RWPE1 (cell line): Measurements from ENCODE around the gene SHC2.
"Not testable (repeated sequence)": the region's sequence is repeated elsewhere in the genome, so short reads cannot be mapped to it uniquely, and the experiment has no call there.

Experiments used
- CTCF ChIA-PET: fragments of 350-600 bp; sonication (Branson Sonifier 250); formaldehyde crosslinking; extraction: SDS; loops from one replicate; lab custom pipeline; 2021; lab: Yijun Ruan, JAX
- POLR2A ChIA-PET: fragments of 400-600 bp; formaldehyde crosslinking; extraction: SDS; loops from one replicate; lab custom pipeline; 2020; ENCODE audit warnings: antibody characterized with exemption; ENCODE audit not compliant: low non-redundant PET; lab: Yijun Ruan, JAX
- DNase-seq: peaks from one replicate; pipeline ENCODE4 v3.0.0; 2012; ENCODE audit warnings: low spot score
- H3K27ac ChIP-seq: fragments of 450-650 bp; 2 replicates; pipeline ENCODE4 v1.5.1; 2017
- CTCF ChIP-seq: fragments of 450-650 bp; conservative IDR thresholded peaks from 2 replicates; pipeline ENCODE4 v1.5.1; 2017; ENCODE audit warnings: low read depth, mild to moderate bottlenecking

Gene SHC2

GRCh38 chr19:397941-398706 lies 62.7 kb downstream of the SHC2 start:
- no peak for TF ChIP-seq CTCF
- DNase-seq, result no peak
- ChIA-PET CTCF (interaction anchor here (0.6 kb wide), 1 partner anchor 14 kb away, joined by 5 read pairs; no protein-coding TSS in a partner anchor), POLR2A (no interaction called here)
- no peak overlapping the region for H3K27ac ChIP-seq

DNA sequence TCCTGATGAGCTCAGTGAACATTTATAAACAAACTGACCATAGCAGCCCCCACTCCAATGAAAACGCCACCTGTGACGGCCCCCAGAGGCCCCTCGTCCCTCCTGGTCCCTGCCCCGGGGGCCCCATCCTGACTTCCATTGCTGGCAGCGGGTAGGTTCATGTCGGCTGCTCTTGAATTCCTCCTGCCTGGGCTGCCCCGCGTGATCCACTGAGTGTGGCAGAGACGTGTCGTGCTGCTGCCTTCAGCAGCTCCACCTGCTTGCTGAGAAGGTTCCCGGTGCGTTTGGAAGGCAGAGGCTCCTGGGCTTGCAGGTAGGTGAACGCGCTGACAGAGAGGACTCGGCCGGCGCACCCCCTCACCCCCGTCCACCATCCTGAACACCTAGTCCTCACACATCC lies 63.5 kb downstream of the SHC2 start:
- no peak for TF ChIP-seq CTCF
- ChIA-PET CTCF (no interaction called here), POLR2A (no interaction called here)
- no peak overlapping the region for H3K27ac ChIP-seq
- no peak for DNase-seq

- DNase-seq, result no peak
- TF ChIP-seq CTCF, result no peak
- CTCF ChIA-PET, result no interaction called here
- POLR2A ChIA-PET, result no interaction called here
- no peak overlapping the region for H3K27ac ChIP-seq
Measured at GRCh38 chr19:395467-395866, 65.4 kb downstream of the SHC2 start.

DNA sequence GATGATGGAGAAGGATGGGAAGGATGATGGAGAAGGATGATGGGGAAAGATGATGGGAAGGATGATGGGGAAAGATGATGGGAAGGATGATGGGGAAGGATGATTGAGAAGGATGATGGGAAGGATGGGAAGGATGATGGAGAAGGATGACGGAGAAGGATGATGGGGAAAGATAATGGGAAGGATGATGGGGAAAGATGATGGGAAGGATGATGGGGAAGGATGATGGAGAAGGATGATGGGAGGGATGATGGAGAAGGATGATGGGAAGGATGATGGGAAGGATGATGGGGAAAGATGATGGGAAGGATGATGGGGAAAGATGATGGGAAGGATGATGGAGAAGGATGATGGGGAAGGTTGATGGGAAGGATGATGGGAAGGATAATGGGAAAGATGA lies 66.0 kb downstream of the SHC2 start:
- CTCF ChIA-PET, H3K27ac ChIP-seq, POLR2A ChIA-PET, DNase-seq: not testable (repeated sequence)

GRCh38 chr19:393560-393959 lies 67.3 kb downstream of the SHC2 start:
- DNase-seq, CTCF ChIA-PET, H3K27ac ChIP-seq, POLR2A ChIA-PET: not testable (repeated sequence)

DNA sequence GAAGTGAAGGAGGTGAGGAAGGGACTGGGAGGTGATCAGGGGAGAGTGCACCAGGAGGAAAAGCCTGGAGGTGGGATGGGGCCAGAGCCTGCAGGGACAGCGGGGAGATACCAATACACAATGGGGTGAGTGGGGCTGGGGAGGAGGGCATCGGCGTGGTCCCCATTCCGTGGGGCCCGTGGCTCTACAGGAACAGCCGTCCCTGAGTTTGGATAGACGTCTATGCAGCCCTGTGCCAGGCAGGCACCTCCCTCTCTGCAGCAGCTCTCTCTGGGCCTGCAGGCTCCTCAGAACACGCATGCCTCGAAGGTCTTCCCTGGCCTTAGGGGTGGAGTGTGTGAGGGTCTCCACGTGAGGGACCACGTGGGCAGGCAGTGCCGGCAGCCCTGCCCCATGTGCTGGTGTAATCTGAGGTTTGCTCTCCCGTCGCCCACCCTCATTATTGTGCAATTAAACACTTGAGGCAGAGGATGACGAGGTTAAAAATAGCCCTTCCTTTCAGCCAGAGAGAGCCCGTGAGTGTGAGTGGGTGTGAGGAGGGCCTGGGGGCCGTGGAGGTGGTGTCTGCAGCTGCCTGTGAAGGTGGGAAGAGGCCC lies 68.4 kb downstream of the SHC2 start:
- ChIA-PET POLR2A (no interaction called here), CTCF (no interaction called here)
- no peak for TF ChIP-seq CTCF
- no peak for DNase-seq
- H3K27ac ChIP-seq, result no peak overlapping the region

DNA sequence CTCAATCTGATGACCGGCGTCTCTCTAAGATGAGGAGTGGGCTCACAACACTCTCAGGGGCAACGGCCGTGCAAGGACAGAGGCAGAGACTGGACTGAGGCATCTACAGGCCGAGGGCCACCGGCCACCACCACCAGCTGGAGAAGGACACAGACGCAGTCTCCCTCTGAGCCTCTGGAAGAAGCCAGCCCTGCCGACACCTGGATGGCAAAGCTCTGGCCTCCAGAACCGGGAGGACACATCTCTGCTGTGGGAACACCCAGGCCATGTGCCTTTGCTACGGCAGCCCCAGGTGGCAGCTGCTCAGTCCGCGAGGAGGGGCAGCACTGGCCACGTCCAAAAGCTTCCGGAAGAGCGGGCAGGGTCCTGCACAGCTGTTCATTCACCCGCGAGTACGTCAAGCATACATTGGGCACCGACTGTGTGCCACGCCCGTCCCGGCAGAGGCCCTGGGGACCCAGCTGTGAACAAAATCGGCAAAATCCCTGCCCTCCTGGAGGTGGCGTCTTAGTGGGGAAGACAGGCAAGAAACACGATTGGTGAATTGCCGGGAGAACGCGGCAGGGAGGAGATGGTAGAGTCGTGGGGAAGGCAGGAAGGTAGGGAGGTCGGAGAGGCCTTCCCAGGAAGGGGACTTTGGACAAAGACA lies 69.0 kb downstream of the SHC2 start:
- ChIA-PET CTCF (no interaction called here), POLR2A (no interaction called here)
- DNase-seq, result no peak
- TF ChIP-seq CTCF, result no peak
- H3K27ac ChIP-seq, result no peak overlapping the region
